GM12872 (cell line): ENCODE results near the gene AAMP.

Experiments used
- CTCF ChIP-seq: IDR thresholded peaks from 3 replicates; pipeline ENCODE4 v1.5.1; 2011; ENCODE audit warnings: low read depth, mild to moderate bottlenecking, low read length, moderate library complexity; ENCODE audit not compliant: insufficient read depth

AAMP gene, protein sequence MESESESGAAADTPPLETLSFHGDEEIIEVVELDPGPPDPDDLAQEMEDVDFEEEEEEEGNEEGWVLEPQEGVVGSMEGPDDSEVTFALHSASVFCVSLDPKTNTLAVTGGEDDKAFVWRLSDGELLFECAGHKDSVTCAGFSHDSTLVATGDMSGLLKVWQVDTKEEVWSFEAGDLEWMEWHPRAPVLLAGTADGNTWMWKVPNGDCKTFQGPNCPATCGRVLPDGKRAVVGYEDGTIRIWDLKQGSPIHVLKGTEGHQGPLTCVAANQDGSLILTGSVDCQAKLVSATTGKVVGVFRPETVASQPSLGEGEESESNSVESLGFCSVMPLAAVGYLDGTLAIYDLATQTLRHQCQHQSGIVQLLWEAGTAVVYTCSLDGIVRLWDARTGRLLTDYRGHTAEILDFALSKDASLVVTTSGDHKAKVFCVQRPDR

DNA sequence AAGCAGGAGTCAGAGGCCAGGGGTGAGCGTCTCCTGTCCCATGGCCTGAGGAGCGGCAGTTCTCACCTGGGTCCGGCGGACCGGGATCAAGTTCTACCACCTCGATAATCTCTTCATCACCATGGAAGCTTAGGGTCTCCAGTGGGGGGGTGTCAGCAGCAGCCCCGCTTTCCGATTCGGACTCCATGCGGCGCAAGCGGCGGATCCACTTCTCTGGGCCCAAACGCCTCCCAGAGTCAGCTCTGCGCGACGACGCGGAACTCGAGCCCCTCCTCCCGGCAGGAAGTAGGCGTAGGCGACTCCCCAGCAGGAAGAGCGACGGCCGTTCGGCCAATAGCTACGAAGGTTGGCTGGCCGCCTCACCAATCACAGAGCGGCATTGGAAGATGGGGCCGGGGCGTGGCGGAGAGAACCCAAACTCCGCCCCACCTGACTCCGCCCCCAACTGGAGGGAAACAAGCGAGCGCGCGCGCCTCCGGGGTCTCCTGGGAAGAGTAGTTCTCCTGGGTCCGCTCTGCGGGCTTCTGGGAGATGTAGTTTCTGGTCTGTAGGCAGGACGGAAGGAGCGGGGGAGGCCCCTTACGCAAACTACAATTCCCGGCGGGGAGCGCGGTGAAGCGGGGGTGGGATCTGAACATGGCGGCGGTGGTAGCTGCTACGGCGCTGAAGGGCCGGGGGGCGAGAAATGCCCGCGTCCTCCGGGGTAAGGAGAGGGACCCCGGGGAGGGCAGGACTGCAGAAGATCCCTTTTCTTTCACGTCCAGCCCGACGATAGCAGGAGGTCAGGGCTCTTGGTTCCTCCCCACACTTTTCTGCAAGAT lies at the start of gene AAMP, which contains the start of gene PNKD:
Gene AAMP, minus strand, starts transcription at position 238 of the 821 bp plus-strand sequence. Its CDS starts 51 bp downstream, at position 187.
Gene PNKD, plus strand, starts transcription at position 620 of the 821 bp plus-strand sequence. Its CDS starts 17 bp downstream, at position 637.
- TF ChIP-seq CTCF, result no peak

DNA sequence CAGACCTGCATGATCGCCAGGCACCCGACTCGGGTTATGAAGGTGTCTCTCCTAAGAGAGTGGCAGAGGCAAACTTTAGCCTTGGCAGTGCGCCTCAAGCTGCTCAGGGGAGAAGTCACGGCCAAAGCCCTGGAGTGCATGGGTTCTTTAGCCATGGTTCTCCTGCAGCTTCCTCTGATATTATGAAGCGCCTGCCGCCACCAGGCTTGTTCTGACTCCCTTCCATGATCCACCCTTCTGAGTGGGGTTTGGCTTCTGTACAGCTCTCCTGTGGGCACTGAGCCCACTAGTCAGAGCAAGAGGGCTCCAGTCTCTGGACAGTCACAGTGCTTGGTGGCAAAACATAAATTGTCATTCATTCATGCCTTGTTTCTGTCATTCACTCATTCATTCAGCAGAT lies 48.3 kb upstream of the AAMP start:
- TF ChIP-seq CTCF, result no peak

DNA sequence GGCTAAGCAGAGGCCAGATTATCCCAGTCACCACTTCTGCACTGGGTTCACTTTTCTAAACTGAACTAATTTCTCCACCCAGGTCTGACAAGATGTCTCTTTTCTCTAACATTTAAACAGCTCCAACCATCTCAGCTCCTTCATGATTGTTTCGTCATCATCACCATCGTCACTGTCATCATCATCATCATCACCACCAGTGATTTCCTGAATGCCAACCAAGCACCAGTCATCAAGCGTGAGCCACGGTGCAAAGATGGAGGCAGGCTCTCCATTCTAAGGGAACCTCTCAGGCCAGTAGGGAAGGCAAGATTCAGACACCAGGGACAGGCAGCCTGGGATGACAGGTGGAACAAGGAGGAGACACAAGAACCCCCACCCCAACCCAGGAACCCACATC lies 47.9 kb upstream of the AAMP start:
- TF ChIP-seq CTCF, result no peak

DNA sequence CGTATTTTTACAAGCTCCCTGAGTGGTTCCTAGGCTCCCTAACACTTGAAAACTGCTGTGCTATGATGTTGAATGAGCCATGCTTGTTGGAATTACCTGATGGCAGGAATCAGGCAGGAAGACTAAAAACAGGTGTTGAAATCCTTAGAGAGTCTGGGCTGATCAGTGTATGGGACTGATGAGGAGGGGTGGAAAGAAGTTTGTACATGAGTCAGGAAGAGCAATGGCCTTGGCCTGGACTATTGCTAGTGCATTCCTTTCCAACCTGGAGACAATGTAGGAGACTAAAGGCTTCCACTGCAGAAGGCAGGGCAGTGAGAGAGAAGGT lies 47.3 kb upstream of the AAMP start:
- no peak for TF ChIP-seq CTCF

GRCh38 chr2:218315397-218315796 lies 45.5 kb upstream of the AAMP start:
- TF ChIP-seq CTCF, result no peak

DNA sequence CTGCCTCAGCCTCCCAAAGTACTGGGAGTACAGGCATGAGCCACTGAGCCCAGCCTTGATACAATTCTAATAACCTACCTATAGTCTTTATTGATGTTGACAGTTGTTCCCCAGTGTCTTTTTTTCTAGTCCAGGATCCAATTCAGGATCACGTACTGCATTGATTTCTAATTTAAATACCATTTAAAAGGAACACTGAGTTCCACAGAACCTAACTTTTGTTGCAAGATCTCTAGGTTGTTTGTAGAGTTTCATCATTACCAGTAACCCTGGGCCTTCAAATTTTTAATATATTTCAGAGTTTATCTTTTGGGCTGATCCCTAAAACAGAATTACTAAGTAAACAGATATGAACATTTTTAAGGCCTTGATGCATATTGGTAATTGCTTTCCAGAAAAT lies 43.4 kb upstream of the AAMP start:
- TF ChIP-seq CTCF, result no peak

GRCh38 chr2:218312267-218312756 lies 42.4 kb upstream of the AAMP start:
- no peak for TF ChIP-seq CTCF
